HUES6 (cell line): ENCODE results near the gene PSMD8.
"Not testable (repeated sequence)": the region's sequence is repeated elsewhere in the genome, so short reads cannot be mapped to it uniquely, and the experiment has no call there.

Experiments used
- H3K27ac ChIP-seq: 2 replicates; pipeline ENCODE4 v1.7.0; 2013; ENCODE audit warnings: low read depth, mild to moderate bottlenecking, low read length, inconsistent platforms
- H3K27me3 ChIP-seq: 2 replicates; pipeline ENCODE4 v1.6.1; 2013; ENCODE audit warnings: low read length; ENCODE audit not compliant: control insufficient read depth, insufficient read depth
- H3K36me3 ChIP-seq: 2 replicates; pipeline ENCODE4 v1.6.1; 2013; ENCODE audit warnings: low read length; ENCODE audit not compliant: control insufficient read depth, insufficient read depth
- H3K4me1 ChIP-seq: 2 replicates; pipeline ENCODE4 v1.6.1; 2013; ENCODE audit warnings: low read length; ENCODE audit not compliant: control insufficient read depth, insufficient read depth
- H3K4me3 ChIP-seq: 2 replicates; pipeline ENCODE4 v1.5.1; 2013; ENCODE audit warnings: low read depth, low read length
- H3K9ac ChIP-seq: one replicate; pipeline ENCODE4 v1.6.1; 2013; ENCODE audit warnings: mild to moderate bottlenecking, low read length
- H3K9me3 ChIP-seq: 2 replicates; pipeline ENCODE4 v1.6.1; 2013; ENCODE audit warnings: low read depth, low read length; ENCODE audit not compliant: control insufficient read depth, insufficient read depth

PSMD8 gene

GRCh38 chr19:38399537-38399936 is 25.2 kb downstream of the PSMD8 start:
- Histone ChIP-seq H3K27me3 (peaks cover 79% of the 10 kb centered on the region), H3K27ac (no peak overlapping the region), H3K4me1 (peaks cover 9% of the 10 kb centered on the region; the same call in 1 of the 2 replicates), H3K36me3 (no peaks in the 10 kb centered on the region), H3K9me3 (no peaks in the 10 kb centered on the region), H3K9ac (no peak overlapping the region), H3K4me3 (no peak overlapping the region)

GRCh38 chr19:38400361-38400760 is 26.0 kb downstream of the PSMD8 start:
- Histone ChIP-seq H3K9me3 (no peaks in the 10 kb centered on the region), H3K9ac (no peak overlapping the region), H3K4me3 (no peak overlapping the region), H3K4me1 (peaks cover 3% of the 10 kb centered on the region; the same call in 1 of the 2 replicates), H3K27ac (no peak overlapping the region), H3K27me3 (peaks cover 71% of the 10 kb centered on the region), H3K36me3 (0 out of 2 replicates have a peak, but pooled peaks cover 2% of the 10 kb centered on the region)

- Histone ChIP-seq H3K36me3 (0 out of 2 replicates have a peak, but pooled peaks cover 2% of the 10 kb centered on the region), H3K9me3 (no peaks in the 10 kb centered on the region), H3K27ac (no peak overlapping the region), H3K4me1 (peaks cover 3% of the 10 kb centered on the region; the same call in 1 of the 2 replicates), H3K9ac (no peak overlapping the region), H3K27me3 (peaks cover 64% of the 10 kb centered on the region), H3K4me3 (no peak overlapping the region)
Observed at GRCh38 chr19:38401148-38401547, 26.8 kb downstream of the PSMD8 start.

- Histone ChIP-seq H3K4me1 (peaks cover 3% of the 10 kb centered on the region; the same call in 1 of the 2 replicates), H3K27me3 (peaks cover 49% of the 10 kb centered on the region), H3K27ac (no peak overlapping the region), H3K4me3 (peak overlapping the region; percentile 47), H3K9ac (no peak overlapping the region), H3K36me3 (0 out of 2 replicates have a peak, but pooled peaks cover 7% of the 10 kb centered on the region), H3K9me3 (no peaks in the 10 kb centered on the region)
Observed at GRCh38 chr19:38402623-38402966, 28.2 kb downstream of the PSMD8 start.

GRCh38 chr19:38402967-38403674 is 28.8 kb downstream of the PSMD8 start, which contains the start of gene FAM98C:
Gene FAM98C, plus strand, starts transcription at chr19:38403093. Its CDS starts 61 bp downstream, at chr19:38403154.
- Histone ChIP-seq H3K9ac (peak within 1 kb of the TSS; percentile 60), H3K36me3 (0 out of 2 replicates have a peak, but pooled peaks cover 7% of the 10 kb centered on the region), H3K27me3 (peaks cover 44% of the 10 kb centered on the region), H3K4me1 (peaks cover 3% of the 10 kb centered on the region; the same call in 1 of the 2 replicates), H3K27ac (no peak within 1 kb of the TSS; the same call in 1 of the 2 replicates), H3K9me3 (no peaks in the 10 kb centered on the region), H3K4me3 (peak within 1 kb of the TSS; percentile 93)

GRCh38 chr19:38404858-38405257 is 30.5 kb downstream of the PSMD8 start:
- Histone ChIP-seq H3K36me3 (0 out of 2 replicates have a peak, but pooled peaks cover 7% of the 10 kb centered on the region), H3K27ac (no peak overlapping the region), H3K9me3 (no peaks in the 10 kb centered on the region), H3K4me1 (peaks cover 3% of the 10 kb centered on the region; the same call in 1 of the 2 replicates), H3K27me3 (peaks cover 26% of the 10 kb centered on the region), H3K9ac (no peak overlapping the region), H3K4me3 (no peak overlapping the region)

GRCh38 chr19:38405276-38405675 is 30.9 kb downstream of the PSMD8 start:
- peaks cover 3% of the 10 kb centered on the region; the same call in 1 of the 2 replicates for H3K4me1 ChIP-seq
- no peak overlapping the region for H3K9ac ChIP-seq
- 0 out of 2 replicates have a peak, but pooled peaks cover 7% of the 10 kb centered on the region for H3K36me3 ChIP-seq
- H3K27ac ChIP-seq: no peak overlapping the region
- H3K27me3 ChIP-seq: peaks cover 23% of the 10 kb centered on the region
- no peak overlapping the region for H3K4me3 ChIP-seq
- no peaks in the 10 kb centered on the region for H3K9me3 ChIP-seq

GRCh38 chr19:38409631-38410133 is 35.3 kb downstream of the PSMD8 start:
- Histone ChIP-seq H3K9ac (no peak overlapping the region), H3K9me3 (no peaks in the 10 kb centered on the region), H3K27me3 (no peaks in the 10 kb centered on the region), H3K4me3 (no peak overlapping the region), H3K4me1 (no peaks in the 10 kb centered on the region), H3K36me3 (0 out of 2 replicates have a peak, but pooled peaks cover 7% of the 10 kb centered on the region), H3K27ac (no peak overlapping the region)

GRCh38 chr19:38410407-38410806 is 36.0 kb downstream of the PSMD8 start:
- H3K4me1 ChIP-seq, H3K9ac ChIP-seq, H3K9me3 ChIP-seq, H3K27ac ChIP-seq, H3K27me3 ChIP-seq, H3K4me3 ChIP-seq, H3K36me3 ChIP-seq: not testable (repeated sequence)

- 0 out of 2 replicates have a peak, but pooled peaks cover 5% of the 10 kb centered on the region for H3K36me3 ChIP-seq
- no peaks in the 10 kb centered on the region for H3K27me3 ChIP-seq
- no peak overlapping the region for H3K9ac ChIP-seq
- H3K4me1 ChIP-seq: no peaks in the 10 kb centered on the region
- H3K4me3 ChIP-seq: no peak overlapping the region
- H3K27ac ChIP-seq: no peak overlapping the region
- H3K9me3 ChIP-seq: no peaks in the 10 kb centered on the region
Observed at GRCh38 chr19:38411041-38411712, 36.8 kb downstream of the PSMD8 start.

- not testable (repeated sequence) for H3K27me3 ChIP-seq, H3K4me1 ChIP-seq, H3K9me3 ChIP-seq, H3K36me3 ChIP-seq, H3K4me3 ChIP-seq, H3K27ac ChIP-seq, H3K9ac ChIP-seq
Observed at GRCh38 chr19:38411898-38412297, 37.5 kb downstream of the PSMD8 start.
